ENCODE results near the gene TP53. TPM values are rescaled to one million over a fixed set of nuclear protein-coding genes. Genes with fewer than 3 reads are reported as not detected.
A peak's percentile ranks its signal among the peaks of the same experiment; 100 is the strongest.
"Not testable (repeated sequence)": the region's sequence is repeated elsewhere in the genome, so short reads cannot be mapped to it uniquely, and the experiment has no call there.

TP53 gene
- total and polyA plus RNA-seq, 5 donors from 2014 or later, result 29.4 to 61.3 (median 34.7) TPM

DNA sequence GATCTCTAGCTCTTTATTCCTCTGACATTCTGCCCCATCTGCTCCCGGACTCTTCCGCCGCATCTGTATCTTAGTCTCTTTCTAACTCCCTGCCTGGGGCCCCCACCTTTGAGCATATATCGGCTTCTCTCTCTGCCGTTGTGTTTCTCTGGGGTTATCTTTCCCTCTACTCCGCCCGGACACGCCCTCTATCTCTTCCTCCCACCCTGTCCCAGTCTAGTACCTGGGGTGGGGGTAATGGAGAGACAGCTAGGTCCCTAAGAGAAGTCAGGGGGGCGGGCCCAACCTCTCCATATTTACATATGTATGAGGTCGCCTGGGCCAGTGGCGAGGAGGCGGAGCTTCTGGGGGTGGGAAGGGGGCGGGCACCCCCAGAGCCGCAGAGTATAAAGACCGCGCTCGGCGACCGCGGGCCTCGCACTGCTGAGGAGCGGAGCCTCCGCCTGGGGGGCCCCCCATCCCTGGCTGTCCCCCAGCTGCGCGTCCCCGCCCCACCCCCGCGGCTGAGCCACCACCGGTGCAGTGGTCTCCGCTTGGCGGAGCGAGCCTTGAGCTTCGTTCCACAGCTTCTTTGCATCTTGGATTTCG lies 36.7 kb downstream of the TP53 start, which contains the start of gene ATP1B2:
ATP1B2 (plus strand) TSS at position 418 of the 588 bp plus-strand sequence. CDS start 593 bp downstream, outside the sequence.
- Histone ChIP-seq H3K27ac (ENCODE audit: insufficient read depth, low read length, poor library complexity, severe bottlenecking) (no peak within 1 kb of the TSS), H3K4me3 (ENCODE audit: low read depth, low read length) (peak within 1 kb of the TSS; percentile 47), H3K4me1 (ENCODE audit: control insufficient read depth, insufficient read depth, low read length, poor library complexity, severe bottlenecking) (peaks cover 21% of the 10 kb centered on the region), H3K27me3 (ENCODE audit: control insufficient read depth, insufficient read depth, low read length) (peaks cover 19% of the 10 kb centered on the region), H3K36me3 (ENCODE audit: control insufficient read depth, insufficient read depth, low read length) (no peaks in the 10 kb centered on the region), H3K9me3 (ENCODE audit: control insufficient read depth in 2 of 2, low read length in 2 of 2) (no peaks in the 10 kb centered on the region)
- Mint-ChIP-seq H3K9me3 (peaks cover 0 to 2% (median 0%) of the 10 kb centered on the region in 7 donors), H3K4me1 (peaks cover 4 to 24% (median 9%) of the 10 kb centered on the region in 4 donors), H3K27me3 (peaks cover 57% of the 10 kb centered on the region), H3K36me3 (no peaks in the 10 kb centered on the region), H3K4me3 (peak within 1 kb of the TSS; percentile 60 to 95 (median 82)), H3K27ac (peak within 1 kb of the TSS in 2 of 3 donors; percentile 31 to 69)
- ATAC-seq (ENCODE audit: low read depth in 2 of 2), result peak; percentile 78 to 80
- peak; percentile 66 to 79 (median 74) for DNase-seq

DNA sequence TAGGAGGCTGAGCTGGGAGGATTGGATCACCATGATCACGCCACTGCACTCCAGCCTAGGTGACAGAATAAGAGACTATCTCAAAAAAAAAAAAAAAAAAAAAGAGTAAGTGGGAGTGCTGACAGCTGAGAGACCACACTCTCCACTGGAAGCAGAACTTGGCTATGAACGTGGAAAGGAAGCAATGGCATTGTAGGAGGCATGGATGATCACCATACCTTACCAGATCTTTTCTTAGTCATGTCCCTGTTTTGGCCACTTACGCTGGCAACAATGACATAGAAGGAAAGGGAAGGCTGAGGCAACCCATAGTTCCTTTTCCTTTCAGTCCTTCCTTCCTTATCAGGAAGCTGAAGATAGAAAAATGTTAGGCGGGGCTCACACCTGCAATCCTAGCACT lies 40.3 kb downstream of the TP53 start:
- Histone ChIP-seq H3K4me1 (ENCODE audit: control insufficient read depth, insufficient read depth, low read length, poor library complexity, severe bottlenecking) (peaks cover 21% of the 10 kb centered on the region), H3K27me3 (ENCODE audit: control insufficient read depth, insufficient read depth, low read length) (peaks cover 8% of the 10 kb centered on the region), H3K4me3 (ENCODE audit: low read depth, low read length) (no peak overlapping the region), H3K27ac (ENCODE audit: insufficient read depth, low read length, poor library complexity, severe bottlenecking) (no peak overlapping the region), H3K9me3 (ENCODE audit: control insufficient read depth in 2 of 2, low read length in 2 of 2) (no peaks in the 10 kb centered on the region), H3K36me3 (ENCODE audit: control insufficient read depth, insufficient read depth, low read length) (no peaks in the 10 kb centered on the region)
- H3K4me1 Mint-ChIP-seq, result peaks cover 8 to 21% (median 9%) of the 10 kb centered on the region in 4 donors
- H3K36me3 Mint-ChIP-seq, result no peaks in the 10 kb centered on the region
- ATAC-seq (ENCODE audit: low read depth in 2 of 2) (no peak), DNase-seq (no peak)
- peaks cover 0 to 2% (median 0%) of the 10 kb centered on the region in 7 donors for H3K9me3 Mint-ChIP-seq
- H3K27me3 Mint-ChIP-seq, result peaks cover 35% of the 10 kb centered on the region
- no peak overlapping the region for H3K27ac Mint-ChIP-seq
- no peak overlapping the region for H3K4me3 Mint-ChIP-seq

DNA sequence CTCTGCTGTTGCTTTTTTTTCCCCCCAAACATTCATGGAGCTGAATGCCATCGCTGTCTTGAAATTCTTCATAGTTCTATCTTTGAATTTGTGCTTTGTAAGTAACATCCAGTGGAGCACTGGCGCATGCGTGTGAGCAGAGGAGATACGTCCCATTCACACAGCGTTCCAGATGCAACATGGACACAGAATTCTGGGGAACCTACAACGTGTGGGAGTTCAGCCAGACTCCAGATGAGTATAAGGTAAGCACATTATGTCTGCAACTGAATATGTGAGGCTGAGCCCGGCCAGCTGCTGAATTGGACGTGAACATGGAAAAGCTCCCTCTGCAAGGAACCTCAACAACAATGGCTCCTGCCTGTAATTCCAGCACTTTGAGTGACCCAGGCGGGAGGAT lies 40.8 kb downstream of the TP53 start:
- Mint-ChIP-seq H3K9me3 (peaks cover 0 to 2% (median 0%) of the 10 kb centered on the region in 7 donors), H3K36me3 (no peaks in the 10 kb centered on the region), H3K4me3 (peak overlapping the region in 1 of 4 donors; percentile 63), H3K27ac (no peak overlapping the region), H3K4me1 (peaks cover 8 to 22% (median 12%) of the 10 kb centered on the region in 4 donors), H3K27me3 (peaks cover 32% of the 10 kb centered on the region)
- Histone ChIP-seq H3K4me1 (ENCODE audit: control insufficient read depth, insufficient read depth, low read length, poor library complexity, severe bottlenecking) (peaks cover 17% of the 10 kb centered on the region), H3K36me3 (ENCODE audit: control insufficient read depth, insufficient read depth, low read length) (no peaks in the 10 kb centered on the region), H3K27me3 (ENCODE audit: control insufficient read depth, insufficient read depth, low read length) (peaks cover 8% of the 10 kb centered on the region), H3K27ac (ENCODE audit: insufficient read depth, low read length, poor library complexity, severe bottlenecking) (no peak overlapping the region), H3K9me3 (ENCODE audit: control insufficient read depth in 2 of 2, low read length in 2 of 2) (no peaks in the 10 kb centered on the region), H3K4me3 (ENCODE audit: low read depth, low read length) (no peak overlapping the region)
- no peak for ATAC-seq (ENCODE audit: low read depth in 2 of 2)
- no peak for DNase-seq

DNA sequence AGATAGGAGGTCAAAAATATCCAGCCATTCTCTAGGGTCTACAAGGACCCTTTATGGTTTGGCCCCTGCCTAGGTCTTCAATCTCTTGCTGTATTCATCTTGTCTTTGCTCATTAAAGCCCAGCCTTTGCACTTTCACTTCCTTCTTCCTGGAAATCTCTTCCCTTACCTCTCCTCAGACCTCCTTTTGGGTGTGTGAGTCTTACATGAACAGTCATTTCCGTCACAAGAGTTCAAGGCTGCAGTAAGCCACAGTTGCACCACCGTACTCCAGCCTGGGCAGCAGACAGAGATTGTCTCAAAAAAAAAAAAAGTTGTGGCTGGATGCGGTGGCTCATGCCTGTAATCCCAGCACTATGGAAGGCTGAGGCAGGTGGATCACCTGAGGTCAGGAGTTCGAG lies 42.5 kb downstream of the TP53 start:
- peaks cover 0 to 2% (median 0%) of the 10 kb centered on the region in 7 donors for H3K9me3 Mint-ChIP-seq
- peak in 1 of 3 donors; percentile 39 for DNase-seq
- no peak overlapping the region for H3K4me3 Mint-ChIP-seq
- Histone ChIP-seq H3K4me1 (ENCODE audit: control insufficient read depth, insufficient read depth, low read length, poor library complexity, severe bottlenecking) (no peaks in the 10 kb centered on the region), H3K4me3 (ENCODE audit: low read depth, low read length) (no peak overlapping the region), H3K36me3 (ENCODE audit: control insufficient read depth, insufficient read depth, low read length) (no peaks in the 10 kb centered on the region), H3K27ac (ENCODE audit: insufficient read depth, low read length, poor library complexity, severe bottlenecking) (no peak overlapping the region), H3K27me3 (ENCODE audit: control insufficient read depth, insufficient read depth, low read length) (no peaks in the 10 kb centered on the region), H3K9me3 (ENCODE audit: control insufficient read depth in 2 of 2, low read length in 2 of 2) (no peaks in the 10 kb centered on the region)
- no peak for ATAC-seq (ENCODE audit: low read depth in 2 of 2)
- no peaks in the 10 kb centered on the region for H3K36me3 Mint-ChIP-seq
- peaks cover 15% of the 10 kb centered on the region for H3K27me3 Mint-ChIP-seq
- H3K27ac Mint-ChIP-seq, result no peak overlapping the region
- peaks cover under 1 to 7% (median 5%) of the 10 kb centered on the region in 4 donors for H3K4me1 Mint-ChIP-seq

DNA sequence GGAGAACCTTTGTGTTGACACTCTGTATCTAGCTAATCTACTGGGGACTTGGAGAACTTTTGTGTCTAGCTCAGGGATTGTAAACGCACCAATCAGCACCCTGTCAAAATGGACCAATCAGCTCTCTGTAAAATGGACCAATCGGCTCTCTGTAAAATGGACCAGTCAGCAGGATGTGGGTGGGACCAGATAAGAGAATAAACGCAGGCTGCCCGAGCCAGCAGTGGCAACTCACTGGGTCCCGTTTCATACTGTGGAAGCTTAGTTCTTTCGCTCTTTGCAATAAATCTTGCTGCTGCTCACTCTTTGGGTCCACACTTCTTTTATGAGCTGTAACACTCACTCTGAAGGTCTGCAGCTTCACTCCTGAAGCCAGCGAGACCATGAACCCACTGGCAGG lies 45.7 kb downstream of the TP53 start:
- not testable (repeated sequence) for H3K27ac ChIP-seq (ENCODE audit: insufficient read depth, low read length, poor library complexity, severe bottlenecking); H3K9me3 ChIP-seq (ENCODE audit: control insufficient read depth in 2 of 2, low read length in 2 of 2); H3K4me3 ChIP-seq (ENCODE audit: low read depth, low read length); H3K36me3 ChIP-seq (ENCODE audit: control insufficient read depth, insufficient read depth, low read length); ATAC-seq (ENCODE audit: low read depth in 2 of 2); H3K36me3 Mint-ChIP-seq; H3K4me1 Mint-ChIP-seq; H3K27me3 ChIP-seq (ENCODE audit: control insufficient read depth, insufficient read depth, low read length); H3K27me3 Mint-ChIP-seq; H3K4me1 ChIP-seq (ENCODE audit: control insufficient read depth, insufficient read depth, low read length, poor library complexity, severe bottlenecking); H3K9me3 Mint-ChIP-seq
- peak in 1 of 3 donors; percentile 24 for DNase-seq
- Mint-ChIP-seq H3K4me3 (peak overlapping the region in 3 of 4 donors; percentile 39 to 75 (median 73)), H3K27ac (peak overlapping the region in 1 of 3 donors; percentile 53)

DNA sequence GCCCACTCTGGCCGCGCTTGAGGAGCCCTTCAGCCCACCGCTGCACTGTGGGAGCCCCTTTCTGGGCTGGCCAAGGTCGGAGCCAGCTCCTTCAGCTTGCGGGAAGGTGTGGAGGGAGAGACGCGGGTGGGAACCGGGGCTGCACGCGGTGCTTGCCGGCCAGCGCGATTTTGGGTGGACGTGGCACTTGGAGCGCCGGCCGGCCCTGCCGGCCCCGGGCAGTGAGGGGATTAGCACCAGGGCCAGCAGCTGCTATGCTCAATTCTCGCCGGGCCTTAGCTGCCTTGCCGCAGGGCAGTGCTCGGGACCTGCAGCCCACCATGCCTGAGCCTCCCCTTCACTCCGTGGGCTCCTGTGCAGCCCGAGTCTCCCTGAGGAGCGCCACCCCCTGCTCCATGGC lies 46.5 kb downstream of the TP53 start:
- Histone ChIP-seq H3K9me3 (ENCODE audit: control insufficient read depth in 2 of 2, low read length in 2 of 2) (no peaks in the 10 kb centered on the region), H3K27ac (ENCODE audit: insufficient read depth, low read length, poor library complexity, severe bottlenecking) (no peak overlapping the region), H3K36me3 (ENCODE audit: control insufficient read depth, insufficient read depth, low read length) (no peaks in the 10 kb centered on the region), H3K4me1 (ENCODE audit: control insufficient read depth, insufficient read depth, low read length, poor library complexity, severe bottlenecking) (no peaks in the 10 kb centered on the region), H3K4me3 (ENCODE audit: low read depth, low read length) (no peak overlapping the region), H3K27me3 (ENCODE audit: control insufficient read depth, insufficient read depth, low read length) (no peaks in the 10 kb centered on the region)
- ATAC-seq (ENCODE audit: low read depth in 2 of 2), result no peak
- Mint-ChIP-seq H3K4me1 (peaks cover 0 to 6% (median 5%) of the 10 kb centered on the region in 4 donors), H3K9me3 (no peaks in the 10 kb centered on the region), H3K27ac (no peak overlapping the region), H3K4me3 (no peak overlapping the region), H3K27me3 (peaks cover 9% of the 10 kb centered on the region), H3K36me3 (no peaks in the 10 kb centered on the region)
- DNase-seq, result no peak

DNA sequence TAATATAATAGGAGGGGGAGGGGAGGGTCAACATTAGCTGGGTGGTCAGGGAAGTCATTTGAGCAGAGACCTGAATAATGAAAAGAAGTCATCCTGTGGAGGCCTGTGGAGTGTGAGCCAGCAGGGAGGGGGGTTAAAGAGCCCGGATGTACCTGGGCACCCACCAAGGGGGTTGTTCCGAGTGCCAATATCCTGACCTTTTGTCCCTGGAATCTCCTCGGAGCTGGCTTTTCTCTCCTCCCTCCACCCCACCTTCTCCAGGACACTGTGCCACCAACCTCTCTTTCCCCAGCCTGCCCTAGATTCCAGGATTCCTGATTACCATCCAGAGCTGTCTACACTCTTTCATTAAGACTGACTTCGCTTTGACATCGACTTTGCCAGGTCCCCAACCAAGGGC lies 51.1 kb downstream of the TP53 start:
- Histone ChIP-seq H3K4me1 (ENCODE audit: control insufficient read depth, insufficient read depth, low read length, poor library complexity, severe bottlenecking) (no peaks in the 10 kb centered on the region), H3K27me3 (ENCODE audit: control insufficient read depth, insufficient read depth, low read length) (no peaks in the 10 kb centered on the region), H3K27ac (ENCODE audit: insufficient read depth, low read length, poor library complexity, severe bottlenecking) (no peak overlapping the region), H3K36me3 (ENCODE audit: control insufficient read depth, insufficient read depth, low read length) (no peaks in the 10 kb centered on the region), H3K4me3 (ENCODE audit: low read depth, low read length) (no peak overlapping the region), H3K9me3 (ENCODE audit: control insufficient read depth in 2 of 2, low read length in 2 of 2) (no peaks in the 10 kb centered on the region)
- H3K4me3 Mint-ChIP-seq, result no peak overlapping the region
- H3K27ac Mint-ChIP-seq, result peak overlapping the region in 1 of 3 donors; percentile 36
- DNase-seq, result no peak
- H3K4me1 Mint-ChIP-seq, result peaks cover 0 to 2% (median 0%) of the 10 kb centered on the region in 4 donors
- no peaks in the 10 kb centered on the region for H3K36me3 Mint-ChIP-seq
- ATAC-seq (ENCODE audit: low read depth in 2 of 2), result no peak
- no peaks in the 10 kb centered on the region for H3K9me3 Mint-ChIP-seq
- H3K27me3 Mint-ChIP-seq, result peaks cover 14% of the 10 kb centered on the region

DNA sequence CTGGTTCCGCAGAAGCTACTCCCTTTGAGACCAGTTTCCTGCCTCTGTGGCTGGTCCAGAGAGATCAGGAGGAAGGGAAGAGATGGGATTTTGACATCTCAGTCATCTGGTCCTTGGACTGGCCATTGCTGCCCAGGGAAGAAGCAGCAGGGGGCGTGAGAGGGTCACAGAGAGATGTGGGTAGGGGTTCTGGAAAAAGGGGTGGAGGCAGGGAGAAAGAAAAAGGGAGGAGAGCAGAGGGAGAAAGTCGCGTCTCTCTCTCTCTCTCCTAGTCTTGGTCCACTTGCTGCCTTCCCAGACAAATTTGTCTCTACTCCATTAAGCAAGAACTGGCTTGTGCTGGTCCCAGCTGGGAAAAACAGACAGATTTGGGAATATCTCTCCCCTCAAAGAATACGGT lies 52.9 kb downstream of the TP53 start:
- no peak overlapping the region for H3K4me3 Mint-ChIP-seq
- no peaks in the 10 kb centered on the region for H3K9me3 Mint-ChIP-seq
- no peaks in the 10 kb centered on the region for H3K9me3 ChIP-seq (ENCODE audit: control insufficient read depth in 2 of 2, low read length in 2 of 2)
- no peak overlapping the region for H3K27ac Mint-ChIP-seq
- no peak for ATAC-seq (ENCODE audit: low read depth in 2 of 2)
- no peaks in the 10 kb centered on the region for H3K36me3 Mint-ChIP-seq
- no peak overlapping the region for H3K27ac ChIP-seq (ENCODE audit: insufficient read depth, low read length, poor library complexity, severe bottlenecking)
- no peak for DNase-seq
- H3K4me1 ChIP-seq (ENCODE audit: control insufficient read depth, insufficient read depth, low read length, poor library complexity, severe bottlenecking), result no peaks in the 10 kb centered on the region
- no peaks in the 10 kb centered on the region for H3K27me3 ChIP-seq (ENCODE audit: control insufficient read depth, insufficient read depth, low read length)
- H3K4me3 ChIP-seq (ENCODE audit: low read depth, low read length), result no peak overlapping the region
- H3K27me3 Mint-ChIP-seq, result peaks cover 14% of the 10 kb centered on the region
- H3K36me3 ChIP-seq (ENCODE audit: control insufficient read depth, insufficient read depth, low read length), result no peaks in the 10 kb centered on the region
- peaks cover 0 to 4% (median 0%) of the 10 kb centered on the region in 4 donors for H3K4me1 Mint-ChIP-seq
